DOHH2 (cell line): ENCODE measurements around the gene MOGAT1.

Experiments
- H3F3A ChIP-seq: fragments of 200-600 bp; sonication (generic), shearing (Covaris generic); 2 replicates; pipeline ENCODE4 v1.6.0; 2016; ENCODE audit warnings: antibody characterized with exemption, mild to moderate bottlenecking; ENCODE audit not compliant: control insufficient read depth, insufficient read depth
- H3K27ac ChIP-seq: fragments of 200-600 bp; sonication (generic); 2 replicates; pipeline ENCODE4 v1.5.1; 2014; ENCODE audit warnings: low read depth, mild to moderate bottlenecking, low read length, moderate library complexity
- H3K27me3 ChIP-seq: fragments of 200-600 bp; sonication (generic); 2 replicates; pipeline ENCODE4 v1.6.1; 2014; ENCODE audit warnings: mild to moderate bottlenecking, low read length, mixed read lengths; ENCODE audit not compliant: control insufficient read depth
- H3K36me3 ChIP-seq: fragments of 200-600 bp; sonication (generic); 2 replicates; pipeline ENCODE4 v1.6.1; 2014; ENCODE audit warnings: mild to moderate bottlenecking, low read length, moderate library complexity, mixed read lengths; ENCODE audit not compliant: control insufficient read depth
- H3K4me1 ChIP-seq: fragments of 200-600 bp; sonication (generic); 2 replicates; pipeline ENCODE4 v1.6.1; 2014; ENCODE audit warnings: mild to moderate bottlenecking, low read length, mixed read lengths; ENCODE audit not compliant: control insufficient read depth
- H3K4me2 ChIP-seq: fragments of 200-600 bp; sonication (generic); 2 replicates; pipeline ENCODE4 v1.6.0; 2014; ENCODE audit warnings: mild to moderate bottlenecking, low read length, moderate library complexity
- H3K4me3 ChIP-seq: fragments of 200-600 bp; sonication (generic); 2 replicates; pipeline ENCODE4 v1.5.1; 2014; ENCODE audit warnings: mild to moderate bottlenecking, low read length, mixed read lengths
- H3K79me2 ChIP-seq: fragments of 200-600 bp; sonication (generic); 2 replicates; pipeline ENCODE4 v1.6.1; 2014; ENCODE audit warnings: mild to moderate bottlenecking, low read length, mixed read lengths; ENCODE audit not compliant: control insufficient read depth
- H3K9me2 ChIP-seq: fragments of 200-600 bp; sonication (generic); replicated peaks from 2 replicates; pipeline ENCODE4 v1.6.1; 2014; ENCODE audit warnings: mild to moderate bottlenecking, low read length, mixed read lengths; ENCODE audit not compliant: control insufficient read depth
- H3K9me3 ChIP-seq: fragments of 200-600 bp; sonication (generic); 2 replicates; pipeline ENCODE4 v1.6.1; 2014; ENCODE audit warnings: antibody characterized with exemption, low read length, mixed read lengths; ENCODE audit not compliant: control insufficient read depth, insufficient read depth
- H4K20me1 ChIP-seq: fragments of 200-600 bp; sonication (generic); 2 replicates; pipeline ENCODE4 v1.6.0; 2014; ENCODE audit warnings: low read depth, mild to moderate bottlenecking, antibody characterized with exemption, low read length, moderate library complexity; ENCODE audit not compliant: control insufficient read depth, insufficient read depth
- CTCF ChIP-seq: fragments of 200-600 bp; sonication (generic); IDR thresholded peaks from one replicate; pipeline ENCODE4 v1.5.1; 2014; ENCODE audit warnings: antibody characterized with exemption, mild to moderate bottlenecking, low read depth, low read length; ENCODE audit not compliant: poor library complexity, severe bottlenecking
- EZH2phosphoT487 ChIP-seq: fragments of 200-600 bp; sonication (generic); IDR thresholded peaks from 2 replicates; pipeline ENCODE4 v1.6.1; 2017; ENCODE audit warnings: borderline replicate concordance, mild to moderate bottlenecking, antibody characterized with exemption, low read length, moderate library complexity, mixed read lengths

MOGAT1 gene

DNA sequence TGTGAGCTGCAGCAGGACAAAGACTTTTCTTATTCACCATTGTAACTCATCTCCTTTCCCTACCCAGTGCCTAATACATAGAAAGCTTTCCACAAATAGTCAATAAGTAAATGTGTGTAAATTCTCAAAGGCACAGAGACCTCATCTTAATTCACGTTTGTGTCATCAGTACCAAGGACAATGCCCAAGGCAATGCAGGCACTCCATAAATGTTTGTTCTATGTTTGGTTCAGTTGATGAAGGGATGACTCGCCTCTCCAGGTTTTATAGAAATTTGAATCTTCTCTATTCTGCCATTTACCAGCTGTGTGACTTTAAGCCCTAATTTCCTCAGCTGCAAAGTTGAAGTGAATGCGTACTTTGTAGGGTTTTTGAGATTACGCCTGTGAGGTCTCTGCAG, 2.1 kb upstream of the MOGAT1 start:
- TF ChIP-seq EZH2phosphoT487 (no peak), CTCF (no peak)
- H3K27ac ChIP-seq: no peak overlapping the region
- H3K4me3 ChIP-seq: no peak overlapping the region
- no peaks in the 10 kb centered on the region for H3K4me1 ChIP-seq
- H3K27me3 ChIP-seq: peaks cover 26% of the 10 kb centered on the region
- no peaks in the 10 kb centered on the region for H3K79me2 ChIP-seq
- H3K4me2 ChIP-seq: no peak overlapping the region
- H3K36me3 ChIP-seq: no peaks in the 10 kb centered on the region
- no peaks in the 10 kb centered on the region for H3F3A ChIP-seq
- no peaks in the 10 kb centered on the region for H3K9me3 ChIP-seq
- H3K9me2 ChIP-seq: no peaks in the 10 kb centered on the region
- H4K20me1 ChIP-seq: no peaks in the 10 kb centered on the region

DNA sequence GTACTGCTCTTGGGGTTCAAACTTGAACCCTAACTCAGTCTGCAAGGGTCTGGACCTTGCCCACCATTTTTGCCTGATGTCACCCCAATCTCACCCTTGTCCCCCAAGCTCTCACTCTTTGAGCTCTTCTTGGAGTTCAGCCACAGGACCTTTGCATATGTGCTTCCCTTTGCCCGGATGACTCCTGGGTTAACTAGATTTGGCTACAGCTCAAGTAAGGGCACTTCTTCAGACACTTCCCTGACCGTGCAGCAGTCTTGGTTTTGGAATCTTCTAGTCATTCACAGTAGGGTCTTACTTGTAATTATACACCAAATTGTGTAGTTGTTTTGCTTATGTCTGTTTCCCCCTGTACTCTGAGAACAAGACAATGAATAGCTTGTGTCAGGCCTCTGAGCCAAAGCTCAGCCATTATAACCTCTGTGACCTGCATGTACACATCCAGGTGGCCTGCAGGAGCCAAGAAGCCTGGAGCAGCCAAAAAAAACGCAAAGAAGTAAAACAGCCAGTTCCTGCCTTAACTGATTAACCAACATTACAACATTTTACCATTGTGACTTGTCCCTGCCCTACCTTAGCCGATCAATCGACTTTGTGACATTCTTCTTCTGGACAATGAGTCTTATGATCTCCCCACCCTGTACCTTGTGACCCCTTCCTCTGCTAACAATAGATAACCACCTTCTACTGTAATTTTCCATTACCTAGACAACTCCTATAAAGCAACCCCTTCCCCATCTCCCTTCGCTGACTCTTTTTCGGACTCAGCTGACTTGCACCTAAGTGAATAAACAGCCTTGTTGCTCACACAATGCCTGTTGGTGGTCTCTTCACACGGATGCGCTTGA, 1.0 kb upstream of the MOGAT1 start:
- Histone ChIP-seq H3K4me1 (no peaks in the 10 kb centered on the region), H3K9me2 (no peaks in the 10 kb centered on the region), H3K27ac (no peak overlapping the region), H3K79me2 (no peaks in the 10 kb centered on the region), H3K36me3 (no peaks in the 10 kb centered on the region), H3K9me3 (no peaks in the 10 kb centered on the region), H3F3A (no peaks in the 10 kb centered on the region), H3K4me3 (no peak overlapping the region), H3K4me2 (no peak overlapping the region), H4K20me1 (no peaks in the 10 kb centered on the region), H3K27me3 (peaks cover 26% of the 10 kb centered on the region)
- TF ChIP-seq EZH2phosphoT487: no peak
- TF ChIP-seq CTCF: no peak

- H3K9me3 ChIP-seq: no peaks in the 10 kb centered on the region
- peaks cover 33% of the 10 kb centered on the region for H3K27me3 ChIP-seq
- H3K36me3 ChIP-seq: no peaks in the 10 kb centered on the region
- no peaks in the 10 kb centered on the region for H3F3A ChIP-seq
- no peak overlapping the region for H3K4me2 ChIP-seq
- TF ChIP-seq CTCF (no peak), EZH2phosphoT487 (no peak)
- no peaks in the 10 kb centered on the region for H3K9me2 ChIP-seq
- no peaks in the 10 kb centered on the region for H3K79me2 ChIP-seq
- H3K4me1 ChIP-seq: no peaks in the 10 kb centered on the region
- H4K20me1 ChIP-seq: no peaks in the 10 kb centered on the region
- no peak overlapping the region for H3K27ac ChIP-seq
- H3K4me3 ChIP-seq: no peak overlapping the region
Observed at GRCh38 chr2:222672068-222672401, 577 bp downstream of the MOGAT1 start.
